ENCODE results near the gene UBE2V1.

Gene UBE2V1

GRCh38 chr20:50036703-50037102, 76.2 kb downstream of the UBE2V1 start:
- no peak for TF ChIP-seq CTCF (IDR thresholded peaks at IDR 0.05)

GRCh38 chr20:50034567-50035180, 78.3 kb downstream of the UBE2V1 start:
- no peak for TF ChIP-seq CTCF (IDR thresholded peaks at IDR 0.05)

GRCh38 chr20:50032955-50033666, 79.8 kb downstream of the UBE2V1 start:
- no peak for TF ChIP-seq CTCF (IDR thresholded peaks at IDR 0.05)
